K562 (cell line): Measurements from ENCODE around the gene IFNGR1. TPM values are rescaled to one million over a fixed set of nuclear protein-coding genes. Genes with fewer than 3 reads are reported as not detected.

Experiments
- ATF1 ChIP-seq, 2 experiments: fragments of 450-650 bp in 1 of 2; IDR thresholded peaks; 2 replicates each; pipeline ENCODE4 v1.6.1; 2016; ENCODE audit warnings: missing compliant biosample characterization in 1 of 2, missing genetic modification characterization in 1 of 2
- ERF ChIP-seq: fragments of 450-650 bp; formaldehyde crosslinking; IDR thresholded peaks from 2 replicates; pipeline ENCODE4 v1.4.0; 2020; ENCODE audit warnings: mild to moderate bottlenecking, mixed read lengths
- GABPA ChIP-seq: fragments of 200-800 bp; sonication (Bioruptor generic); conservative IDR thresholded peaks from 2 replicates; pipeline ENCODE4 v1.6.1; 2016; ENCODE audit warnings: low read depth, missing genetic modification characterization, missing compliant biosample characterization
- KLF13 ChIP-seq: fragments of 450-650 bp; IDR thresholded peaks from 2 replicates; pipeline ENCODE4 v1.6.1; 2016; ENCODE audit warnings: missing genetic modification characterization, low read depth, mild to moderate bottlenecking, missing compliant biosample characterization, moderate library complexity, borderline replicate concordance
- MIER1 ChIP-seq: fragments of 450-650 bp; IDR thresholded peaks from 2 replicates; pipeline ENCODE4 v1.6.1; 2016; ENCODE audit warnings: antibody characterized with exemption, mild to moderate bottlenecking, low read depth
- MTF1 ChIP-seq: fragments of 250-450 bp; sonication (Bioruptor Pico); IDR thresholded peaks from 2 replicates; pipeline ENCODE4 v1.9.0; 2021; ENCODE audit warnings: moderate library complexity, mild to moderate bottlenecking, inconsistent platforms, borderline replicate concordance
- RHOXF2B ChIP-seq: fragments of 250-450 bp; sonication (Bioruptor Pico); conservative IDR thresholded peaks from 2 replicates; pipeline ENCODE4 v1.5.1; 2021
- SREBF2 ChIP-seq: sonication (generic); formaldehyde crosslinking; IDR thresholded peaks from 2 replicates; pipeline ENCODE4 v1.4.0; 2020; ENCODE audit warnings: mild to moderate bottlenecking, missing genetic modification reagents
- THRA ChIP-seq: fragments of 450-650 bp; IDR thresholded peaks from 2 replicates; pipeline ENCODE4 v1.6.1; 2017; ENCODE audit warnings: mild to moderate bottlenecking, moderate library complexity
- VEZF1 ChIP-seq: fragments of 200-800 bp; sonication (Bioruptor generic); IDR thresholded peaks from 2 replicates; pipeline ENCODE4 v1.6.1; 2017; ENCODE audit warnings: missing genetic modification characterization, missing compliant biosample characterization
- ZFP91 ChIP-seq: sonication (generic); formaldehyde crosslinking; IDR thresholded peaks from 2 replicates; pipeline ENCODE4 v1.8.0; 2022; ENCODE audit warnings: mild to moderate bottlenecking, missing genetic modification reagents
- ZMIZ1 ChIP-seq, 2 experiments: fragments of 150-350 bp in 1 of 2; IDR thresholded peaks; 2 replicates each; pipeline ENCODE4 v1.6.1; 2012 to 2016; ENCODE audit warnings: low read depth in 2 of 2, low read length in 2 of 2, mild to moderate bottlenecking in 1 of 2, moderate library complexity in 1 of 2
- ZNF23 ChIP-seq: fragments of 250-450 bp; sonication (Bioruptor Pico); IDR thresholded peaks from 2 replicates; pipeline ENCODE4 v1.4.0; 2020; ENCODE audit warnings: mild to moderate bottlenecking
- ZNF324 ChIP-seq: fragments of 250-450 bp; sonication (Bioruptor Pico); IDR thresholded peaks from 2 replicates; pipeline ENCODE4 v1.4.0; 2020; ENCODE audit warnings: mild to moderate bottlenecking
- ZNF398 ChIP-seq: fragments of 250-450 bp; sonication (Bioruptor Pico); IDR thresholded peaks from 2 replicates; pipeline ENCODE4 v1.8.0; 2021; ENCODE audit warnings: moderate library complexity, mild to moderate bottlenecking, inconsistent platforms
- ZNF699 ChIP-seq: fragments of 250-450 bp; sonication (Bioruptor Pico); IDR thresholded peaks from 2 replicates; pipeline ENCODE4 v1.8.0; 2021; ENCODE audit warnings: mild to moderate bottlenecking, moderate library complexity; ENCODE audit not compliant: insufficient replicate concordance
- polyA plus RNA-seq, 8 experiments: library from polyadenylated mRNA; depleted of rRNA in 4 of 8; stranded (reverse) in 5 of 8; unstranded in 3 of 8; fragments of >200 nt; fragmentation: Nextera tagmentation in 2 of 8; fragmentation: Illumina TruSeq in 1 of 8; extraction: Ambion mirVana in 2 of 8; extraction: Trizol in 1 of 8; gene quantifications; 2 replicates each; pipeline versions ENCODE4 v1.2.1 to v1.2.3, GENCODE V29; 2011 to 2014; ENCODE audit warnings: inconsistent platforms in 1 of 8, missing spikeins in 1 of 8
- total RNA-seq, 7 experiments: library from RNA; depleted of rRNA in 6 of 7; stranded (reverse); fragments of >200 nt in 6 of 7; fragmentation: Illumina TruSeq in 2 of 7; extraction: Trizol in 2 of 7; gene quantifications; 2 replicates each; pipeline versions ENCODE4 v1.2.1 to v1.2.3, GENCODE V29; 2011 to 2021; ENCODE audit warnings: low replicate concordance in 1 of 7

IFNGR1 gene
- total and polyA plus RNA-seq, 9 of the 15 experiments (the other 6 are each of a cell fraction or from before 2014, with no cell fraction given), result 14.7 to 47.0 (median 26.7) TPM

- TF ChIP-seq ZMIZ1 (IDR thresholded peaks at IDR 0.05; ENCODE audit: low read depth in 2 of 2, low read length in 2 of 2) (no peak), SREBF2 (CRISPR knock-in tag) (no peak), ZNF398 (CRISPR knock-in tag) (peak; percentile 49), MIER1 (no peak), KLF13 (tag) (no peak), ZNF324 (no peak), THRA (no peak), MTF1 (0 out of 2 replicates have a peak, but pooled peaks have one; percentile 8), ZFP91 (CRISPR knock-in tag) (no peak), ZNF23 (CRISPR knock-in tag) (peak; percentile 49; the same call in 1 of the 2 replicates), ZNF699 (CRISPR knock-in tag) (no peak), ERF (CRISPR knock-in tag) (no peak), VEZF1 (no peak), GABPA (peak; percentile 30; the same call in 1 of the 2 replicates), ATF1 (CRISPR knock-in tag; IDR thresholded peaks at IDR 0.05) (no peak), ATF1 (tag; IDR thresholded peaks at IDR 0.05) (peak; percentile 42; the same call in 1 of the 2 replicates), RHOXF2B (CRISPR knock-in tag) (peak; percentile 39; the same call in 1 of the 2 replicates)
Observed at GRCh38 chr6:137170266-137171052, 48.7 kb downstream of the IFNGR1 start (continued).
